A549 (cell line): ENCODE results near the gene EEF1AKMT1. TPM values are rescaled to one million over a fixed set of nuclear protein-coding genes. Genes with fewer than 3 reads are reported as not detected.
A peak's percentile ranks its signal among the peaks of the same experiment; 100 is the strongest.

Experiments
- ATAC-seq, 2 experiments: fragments of 200-7000 bp in 1 of 2; fragments of >200 bp in 1 of 2; cut with Nextera tagmentation in 1 of 2; cut with Tn5 transposase in 1 of 2; 3 replicates each; pipeline versions ENCODE4 v1.8.0 to v1.9.1; 2018 to 2020; ENCODE audit warnings: mild to moderate bottlenecking in 1 of 2, moderate library complexity in 1 of 2
- CTCF ChIA-PET: fragments of 300-600 bp; sonication (Branson Sonifier 250); formaldehyde crosslinking; extraction: SDS; loops from one replicate; lab custom pipeline; 2021; ENCODE audit warnings: antibody characterized with exemption, inconsistent platforms; lab: Yijun Ruan, JAX
- POLR2A ChIA-PET: fragments of 350-600 bp; formaldehyde crosslinking; extraction: SDS; loops from one replicate; lab custom pipeline; 2021; ENCODE audit warnings: antibody characterized with exemption, inconsistent platforms; lab: Yijun Ruan, JAX
- DNase-seq, 2 experiments: peaks; one replicate each; pipeline versions ENCODE4 v3.0.0 to v3.0.0-alpha.2; 2011 to 2016; ENCODE audit warnings: low read depth in 1 of 2, low spot score in 1 of 2
- FAIRE-seq: peaks from 2 replicates; lab custom pipeline; 2011; peaks lifted over from hg19 to GRCh38; lab: Jason Lieb, UNC
- H3K27ac ChIP-seq, 2 experiments: fragments of >200 bp; sonication (Bioruptor Twin); formaldehyde crosslinking; 3 replicates each; pipeline ENCODE4 v1.5.1; 2016 to 2017
- H3K4me1 ChIP-seq: fragments of >200 bp; sonication (Bioruptor Twin); formaldehyde crosslinking; 3 replicates; pipeline ENCODE4 v1.6.1; 2016
- H3K4me2 ChIP-seq: fragments of >200 bp; sonication (Bioruptor Twin); formaldehyde crosslinking; 3 replicates; pipeline ENCODE4 v1.6.1; 2016
- H3K4me3 ChIP-seq: fragments of >200 bp; sonication (Bioruptor Twin); formaldehyde crosslinking; 3 replicates; pipeline ENCODE4 v1.5.1; 2016
- H3K9me3 ChIP-seq: fragments of >200 bp; sonication (Bioruptor Twin); formaldehyde crosslinking; 3 replicates; pipeline ENCODE4 v1.6.1; 2016
- BHLHE40 ChIP-seq: IDR thresholded peaks from 2 replicates; pipeline ENCODE4 v1.6.1; 2012; ENCODE audit warnings: low read depth, low read length, inconsistent platforms
- CBX8 ChIP-seq: fragments of 200-600 bp; sonication (generic); IDR thresholded peaks from 2 replicates; pipeline ENCODE4 v1.6.1; 2016
- CEBPB ChIP-seq, 2 experiments: fragments of >200 bp in 1 of 2; sonication (Bioruptor Twin) in 1 of 2; formaldehyde crosslinking in 1 of 2; IDR thresholded peaks; 2 replicates each; pipeline ENCODE4 v1.6.1; 2012 to 2016
- EHMT2 ChIP-seq: fragments of 200-600 bp; sonication (generic); IDR thresholded peaks from 2 replicates; pipeline ENCODE4 v1.6.1; 2016; ENCODE audit warnings: antibody characterized with exemption, low read depth, mild to moderate bottlenecking, moderate library complexity
- FOSL2 ChIP-seq, 2 experiments: fragments of 450-650 bp in 1 of 2; fragments of >200 bp in 1 of 2; sonication (Bioruptor Twin) in 1 of 2; formaldehyde crosslinking; IDR thresholded peaks; 2 replicates each; pipeline versions ENCODE4 v1.5.0 to v1.6.1; 2016 to 2020; ENCODE audit warnings: mild to moderate bottlenecking in 1 of 2, moderate library complexity in 1 of 2
- GATA3 ChIP-seq: IDR thresholded peaks from 2 replicates; pipeline ENCODE4 v1.6.1; 2012; ENCODE audit warnings: borderline replicate concordance
- HOXB13 ChIP-seq: fragments of 250-450 bp; sonication (Bioruptor Pico); IDR thresholded peaks from 2 replicates; pipeline ENCODE4 v1.5.0; 2020; ENCODE audit warnings: low read depth, mild to moderate bottlenecking, moderate library complexity
- JUN ChIP-seq, 2 experiments: fragments of >200 bp; sonication (Bioruptor Twin); formaldehyde crosslinking; IDR thresholded peaks; 2 replicates in 1 of 2; 3 replicates in 1 of 2; pipeline ENCODE4 v1.6.1; 2016 to 2017
- KDM1A ChIP-seq: fragments of 200-600 bp; sonication (generic); IDR thresholded peaks from 2 replicates; pipeline ENCODE4 v1.6.1; 2016; ENCODE audit warnings: low read depth, mild to moderate bottlenecking
- NPAS2 ChIP-seq: fragments of 250-450 bp; sonication (Bioruptor Pico); IDR thresholded peaks from 2 replicates; pipeline ENCODE4 v1.8.0; 2022; ENCODE audit warnings: mild to moderate bottlenecking, moderate library complexity, borderline replicate concordance
- NR3C1 ChIP-seq: fragments of >200 bp; sonication (Bioruptor Twin); formaldehyde crosslinking; IDR thresholded peaks from 3 replicates; pipeline ENCODE4 v1.6.1; 2017
- POLR2AphosphoS2 ChIP-seq: conservative IDR thresholded peaks from 2 replicates; pipeline ENCODE4 v1.6.1; 2012; ENCODE audit warnings: low read length, improper control_type of control experiment, inconsistent platforms
- RAD21 ChIP-seq, 2 experiments: fragments of >200 bp in 1 of 2; sonication (Bioruptor Twin) in 1 of 2; formaldehyde crosslinking in 1 of 2; IDR thresholded peaks in 1 of 2; conservative IDR thresholded peaks in 1 of 2; 2 replicates in 1 of 2; 3 replicates in 1 of 2; pipeline ENCODE4 v1.6.1; 2012 to 2018; ENCODE audit warnings: inconsistent platforms in 1 of 2
- RFX5 ChIP-seq: fragments of 450-650 bp; IDR thresholded peaks from 2 replicates; pipeline ENCODE4 v1.7.1; 2014; ENCODE audit warnings: antibody characterized with exemption, mild to moderate bottlenecking, moderate library complexity
- SMC3 ChIP-seq: fragments of >200 bp; sonication (Bioruptor Twin); formaldehyde crosslinking; IDR thresholded peaks from 3 replicates; pipeline ENCODE4 v1.6.1; 2018; ENCODE audit warnings: inconsistent platforms
- TP53 ChIP-seq: fragments of 250-450 bp; sonication (Bioruptor Pico); IDR thresholded peaks from 2 replicates; pipeline ENCODE4 v1.5.0; 2021; ENCODE audit warnings: mild to moderate bottlenecking, moderate library complexity
- ZFP36 ChIP-seq: fragments of 450-650 bp; IDR thresholded peaks from 2 replicates; pipeline ENCODE4 v1.6.1; 2014; ENCODE audit warnings: borderline replicate concordance; ENCODE audit not compliant: partially characterized antibody
- WGBS: methylation state at CpG from one replicate; pipeline ENCODE4 v1.1.6; 2017; ENCODE audit errors: missing lambda C conversion rate; 5-methylcytosine and 5-hydroxymethylcytosine counted together
- polyA plus RNA-seq, 4 experiments: library from polyadenylated mRNA; depleted of rRNA in 3 of 4; stranded (reverse); fragments of >200 nt; fragmentation: RNase III in 1 of 4; extraction: RNeasy Plus Mini Kit Qiagen cat#74134 plus additional on column Dnase treatment in 1 of 4; gene quantifications; 2 replicates in 3 of 4; 3 replicates in 1 of 4; pipeline ENCODE4 v1.2.3, GENCODE V29; 2011 to 2017
- TF ChIP-seq, protein P1 (sequence below): fragments of 250-450 bp; sonication (Bioruptor Pico); IDR thresholded peaks from 2 replicates; pipeline ENCODE4 v1.5.0; 2020; ENCODE audit warnings: low read depth, mild to moderate bottlenecking, moderate library complexity
- TF ChIP-seq, protein P2 (sequence below): fragments of >200 bp; sonication (Bioruptor Twin); formaldehyde crosslinking; IDR thresholded peaks from 3 replicates; pipeline ENCODE4 v1.6.1; 2016
- TF ChIP-seq, protein P3 (sequence below): IDR thresholded peaks from 2 replicates; pipeline ENCODE4 v1.6.1; 2012

Gene EEF1AKMT1
- polyA plus RNA-seq, 2 of the 4 experiments (the other 2 are of a cell fraction) = 8.1 to 10.0 TPM

DNA sequence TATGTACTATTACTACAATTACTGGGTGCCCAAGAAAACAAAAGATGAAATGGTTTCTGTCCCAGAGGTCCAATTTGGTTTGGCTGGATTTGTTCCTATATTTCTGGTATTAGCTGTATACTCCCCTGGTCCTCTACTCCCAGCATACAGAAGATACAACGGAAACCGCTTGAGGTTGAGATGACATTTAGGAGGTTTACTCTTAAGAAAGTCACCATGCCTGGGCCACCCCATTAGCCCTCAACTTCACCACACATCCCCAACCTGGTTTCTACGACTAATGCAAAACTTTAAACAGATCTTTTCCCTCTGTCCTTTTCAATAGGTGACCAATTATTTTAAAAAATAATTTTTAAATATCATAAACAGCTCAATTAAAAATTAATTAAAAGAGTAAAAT lies 46.0 kb upstream of the EEF1AKMT1 start:
- no peak overlapping the region for H3K27ac ChIP-seq
- CTCF ChIA-PET = interaction anchor here (0.7 to 1.8 kb wide), 2 partner anchors 9 to 84 kb away, joined by 7 to 12 read pairs; no protein-coding TSS in a partner anchor
- no peak for ATAC-seq
- POLR2A ChIA-PET = no interaction called here
- FAIRE-seq = no peak
- WGBS = 97% methylated on average over 3 of the region's 3 CpGs
- no peak for DNase-seq
- H3K4me3 ChIP-seq = no peak overlapping the region
- H3K4me1 ChIP-seq = peaks cover 20% of the 10 kb centered on the region
- H3K4me2 ChIP-seq = no peak overlapping the region
- H3K9me3 ChIP-seq = no peaks in the 10 kb centered on the region
- no peak for TF ChIP-seq BHLHE40
- TF ChIP-seq CBX8 = no peak
- TF ChIP-seq GATA3 = no peak
- no peak for TF ChIP-seq JUN (IDR thresholded peaks at IDR 0.05)
- TF ChIP-seq NR3C1 = no peak
- no peak for TF ChIP-seq TP53 (CRISPR knock-in tag)
- no peak for TF ChIP-seq EHMT2
- no peak for TF ChIP-seq NPAS2 (CRISPR knock-in tag)
- no peak for TF ChIP-seq RAD21 (conservative IDR thresholded peaks at IDR 0.05 in 1 of 2, IDR thresholded peaks at IDR 0.05 in 1 of 2)
- TF ChIP-seq SMC3 = no peak
- TF ChIP-seq, protein P1, sequence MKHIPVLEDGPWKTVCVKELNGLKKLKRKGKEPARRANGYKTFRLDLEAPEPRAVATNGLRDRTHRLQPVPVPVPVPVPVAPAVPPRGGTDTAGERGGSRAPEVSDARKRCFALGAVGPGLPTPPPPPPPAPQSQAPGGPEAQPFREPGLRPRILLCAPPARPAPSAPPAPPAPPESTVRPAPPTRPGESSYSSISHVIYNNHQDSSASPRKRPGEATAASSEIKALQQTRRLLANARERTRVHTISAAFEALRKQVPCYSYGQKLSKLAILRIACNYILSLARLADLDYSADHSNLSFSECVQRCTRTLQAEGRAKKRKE (CRISPR knock-in tag) = no peak
- TF ChIP-seq POLR2AphosphoS2 = no peak
- no peak for TF ChIP-seq RFX5
- no peak for TF ChIP-seq CEBPB (IDR thresholded peaks at IDR 0.05)
- TF ChIP-seq, all 56 proteins: peak for 0

DNA sequence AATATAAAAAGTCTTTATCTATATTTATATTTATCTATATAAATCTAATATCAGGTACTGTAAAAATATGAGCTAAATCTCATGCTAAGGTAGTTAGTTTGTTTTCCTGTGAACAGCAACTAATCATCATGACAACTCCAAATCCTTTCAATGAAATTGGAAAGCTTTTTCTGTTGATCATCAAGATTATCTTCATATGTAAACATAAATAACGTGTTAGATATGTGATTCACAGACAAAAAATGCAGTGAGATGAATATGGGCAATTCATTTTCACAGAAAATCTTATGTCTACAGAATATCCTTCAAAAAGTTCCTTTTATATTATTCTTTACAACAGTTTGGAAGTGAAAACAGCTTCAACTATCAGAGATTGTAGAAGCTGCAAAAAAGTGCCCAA lies 41.7 kb upstream of the EEF1AKMT1 start:
- DNase-seq (no peak), FAIRE-seq (no peak), ATAC-seq (no peak)
- no peaks in the 10 kb centered on the region for H3K9me3 ChIP-seq
- POLR2A ChIA-PET = no interaction called here
- no peak overlapping the region; a peak in 1 of 6 replicates for H3K27ac ChIP-seq
- no peak overlapping the region for H3K4me3 ChIP-seq
- CTCF ChIA-PET = interaction anchor here (1.3 to 3.2 kb wide), 3 partner anchors 10 to 104 kb away, joined by 3 to 15 read pairs (median 4); no protein-coding TSS in a partner anchor
- TF ChIP-seq, protein P2, sequence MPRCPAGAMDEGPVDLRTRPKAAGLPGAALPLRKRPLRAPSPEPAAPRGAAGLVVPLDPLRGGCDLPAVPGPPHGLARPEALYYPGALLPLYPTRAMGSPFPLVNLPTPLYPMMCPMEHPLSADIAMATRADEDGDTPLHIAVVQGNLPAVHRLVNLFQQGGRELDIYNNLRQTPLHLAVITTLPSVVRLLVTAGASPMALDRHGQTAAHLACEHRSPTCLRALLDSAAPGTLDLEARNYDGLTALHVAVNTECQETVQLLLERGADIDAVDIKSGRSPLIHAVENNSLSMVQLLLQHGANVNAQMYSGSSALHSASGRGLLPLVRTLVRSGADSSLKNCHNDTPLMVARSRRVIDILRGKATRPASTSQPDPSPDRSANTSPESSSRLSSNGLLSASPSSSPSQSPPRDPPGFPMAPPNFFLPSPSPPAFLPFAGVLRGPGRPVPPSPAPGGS = no peak
- TF ChIP-seq SMC3 = no peak
- TF ChIP-seq KDM1A = no peak
- no peak for TF ChIP-seq ZFP36
- H3K4me1 ChIP-seq = peaks cover 38% of the 10 kb centered on the region
- H3K4me2 ChIP-seq = peak overlapping the region; percentile 55; the same call in 2 of the 3 replicates
- 3% methylated on average over 1 of the region's 1 CpG for WGBS

DNA sequence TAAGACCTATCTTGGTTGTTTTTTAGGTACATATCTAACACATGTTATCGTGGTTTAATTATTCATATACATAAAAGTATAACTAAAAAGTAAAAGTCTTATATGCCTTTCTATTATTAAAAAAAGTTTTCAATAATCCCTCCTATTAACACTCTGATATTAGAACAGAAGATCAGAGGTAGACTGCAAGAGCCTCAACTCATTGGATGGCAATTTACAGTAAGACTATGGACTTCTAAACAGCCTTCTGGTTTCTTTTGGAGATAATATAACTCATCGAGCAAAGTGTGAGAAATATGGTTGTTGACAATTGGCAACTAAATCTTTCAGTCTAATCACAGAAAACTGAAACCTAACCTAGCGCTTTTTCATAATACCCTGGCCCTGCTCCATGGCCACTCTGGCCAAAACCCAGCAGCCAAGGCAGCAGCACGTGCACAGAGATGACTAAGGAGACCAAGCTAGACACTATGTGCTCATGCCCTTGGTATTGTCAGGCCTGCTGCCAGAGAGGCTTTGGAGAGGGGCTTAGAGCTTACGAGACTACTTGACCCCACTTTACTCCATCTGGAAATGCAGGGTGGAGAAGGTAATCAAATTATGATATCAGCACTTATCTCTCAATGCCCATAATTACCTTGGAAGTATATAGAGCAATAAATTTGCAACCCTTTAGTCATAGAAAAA lies 40.6 kb upstream of the EEF1AKMT1 start:
- POLR2A ChIA-PET = no interaction called here
- no peaks in the 10 kb centered on the region for H3K9me3 ChIP-seq
- WGBS = 20% methylated on average over 5 of the region's 5 CpGs
- DNase-seq (peak; percentile 18 to 46), FAIRE-seq (no peak), ATAC-seq (peak; percentile 90 to 92)
- H3K4me3 ChIP-seq = no peak overlapping the region
- TF ChIP-seq HOXB13 (no peak), NPAS2 (CRISPR knock-in tag) (no peak), BHLHE40 (peak; percentile 70), GATA3 (0 out of 2 replicates have a peak, but pooled peaks have one; percentile 22), FOSL2 (IDR thresholded peaks at IDR 0.05) (no peak), FOSL2 (CRISPR knock-in tag; IDR thresholded peaks at IDR 0.05) (peak; percentile 37; the same call in 1 of the 2 replicates)
- TF ChIP-seq, protein P3, sequence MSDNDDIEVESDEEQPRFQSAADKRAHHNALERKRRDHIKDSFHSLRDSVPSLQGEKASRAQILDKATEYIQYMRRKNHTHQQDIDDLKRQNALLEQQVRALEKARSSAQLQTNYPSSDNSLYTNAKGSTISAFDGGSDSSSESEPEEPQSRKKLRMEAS = peak; percentile 37
- 0 out of 6 replicates have a peak overlapping the region, but pooled peaks of 1 of the 2 experiments have one; percentile 17 for H3K27ac ChIP-seq
- peaks cover 38% of the 10 kb centered on the region for H3K4me1 ChIP-seq
- CTCF ChIA-PET = interaction anchor here (0.6 to 3.2 kb wide), 2 partner anchors 14 to 202 kb away, joined by 3 to 15 read pairs; no protein-coding TSS in a partner anchor
- H3K4me2 ChIP-seq = peak overlapping the region; percentile 55
